IPS-20b (cell line): ENCODE data around the gene CHD2.
A peak's percentile ranks its signal among the peaks of the same experiment; 100 is the strongest.

Source experiments
- H3K27ac ChIP-seq: one replicate; pipeline ENCODE4 v1.5.1; 2013; ENCODE audit warnings: low read length
- H3K27me3 ChIP-seq: 2 replicates; pipeline ENCODE4 v1.6.1; 2013; ENCODE audit warnings: mild to moderate bottlenecking, low read length, inconsistent platforms; ENCODE audit not compliant: insufficient read depth
- H3K36me3 ChIP-seq: 2 replicates; pipeline ENCODE4 v1.6.1; 2013; ENCODE audit warnings: low read depth, mild to moderate bottlenecking, inconsistent platforms, low read length, moderate library complexity; ENCODE audit not compliant: insufficient read depth
- H3K4me1 ChIP-seq: 2 replicates; pipeline ENCODE4 v1.6.1; 2013; ENCODE audit warnings: mild to moderate bottlenecking, control low read depth, inconsistent platforms, low read length, moderate library complexity; ENCODE audit not compliant: insufficient read depth
- H3K4me3 ChIP-seq: 2 replicates; pipeline ENCODE4 v1.5.1; 2013; ENCODE audit warnings: mild to moderate bottlenecking, low read length, inconsistent platforms
- H3K9ac ChIP-seq: 2 replicates; pipeline ENCODE4 v1.6.1; 2013; ENCODE audit warnings: low read depth, mild to moderate bottlenecking, inconsistent platforms, low read length, moderate library complexity
- H3K9me3 ChIP-seq: 2 replicates; pipeline ENCODE4 v1.6.1; 2013; ENCODE audit warnings: mild to moderate bottlenecking, low read depth, low read length, inconsistent platforms; ENCODE audit not compliant: insufficient read depth

CHD2 gene

DNA sequence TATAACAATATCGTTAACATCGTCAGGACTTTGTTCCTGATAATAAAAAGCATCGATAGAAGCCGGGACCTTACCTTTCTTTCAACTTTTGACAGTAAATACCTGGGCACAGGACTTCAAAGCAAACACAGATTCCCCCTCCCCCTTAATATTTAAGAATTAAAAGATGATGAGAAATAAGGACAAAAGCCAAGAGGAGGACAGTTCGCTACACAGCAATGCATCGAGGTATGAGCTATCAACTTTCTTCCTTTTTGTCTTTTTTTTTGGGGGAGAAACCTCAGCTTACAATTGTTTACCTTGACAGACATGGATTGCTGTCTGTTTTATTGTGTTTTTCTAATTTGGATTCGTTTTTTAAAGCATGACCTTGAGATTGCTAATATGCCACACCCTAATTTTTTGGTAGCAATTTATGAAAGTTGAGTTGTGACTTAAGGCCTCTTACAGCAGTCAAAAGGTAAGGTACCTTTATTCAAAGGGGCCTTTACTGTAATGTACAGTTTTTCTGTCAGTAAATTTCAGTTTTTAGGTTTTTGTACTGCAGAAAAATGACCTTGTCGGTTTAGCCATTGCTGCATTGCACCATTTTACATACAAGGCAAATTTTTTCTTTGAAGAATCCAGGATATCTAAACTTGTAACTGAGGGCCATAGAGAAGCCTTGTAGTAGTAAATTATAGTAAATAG is 1.1 kb downstream of the CHD2 start:
- Histone ChIP-seq H3K36me3 (peaks cover 41% of the 10 kb centered on the region), H3K9me3 (no peaks in the 10 kb centered on the region), H3K27me3 (no peaks in the 10 kb centered on the region), H3K4me1 (peaks cover 9% of the 10 kb centered on the region; the same call in 1 of the 2 replicates), H3K4me3 (peak overlapping the region; percentile 92), H3K27ac (peak overlapping the region; percentile 51), H3K9ac (peak overlapping the region; percentile 96)

DNA sequence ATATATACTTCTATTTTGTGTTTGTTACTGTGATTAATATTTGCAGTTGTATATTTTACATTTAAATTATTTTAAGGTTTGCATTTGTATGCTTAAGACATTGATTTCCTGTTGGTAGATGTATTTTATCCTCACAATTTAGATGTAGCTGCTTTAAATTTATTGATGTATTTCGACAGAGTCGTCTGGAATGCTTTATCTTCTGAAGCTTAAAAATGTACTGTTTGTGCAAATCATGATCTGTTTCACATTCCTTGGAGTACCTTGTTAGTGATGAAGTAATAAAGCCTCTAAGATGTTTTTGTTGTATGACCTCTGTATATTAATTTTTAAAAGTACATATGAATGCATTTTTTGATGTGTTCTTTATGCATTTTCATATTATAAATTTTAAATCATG is 1.9 kb downstream of the CHD2 start:
- peak overlapping the region; percentile 96 for H3K9ac ChIP-seq
- H3K4me3 ChIP-seq: peak overlapping the region; percentile 92
- H3K4me1 ChIP-seq: peaks cover 10% of the 10 kb centered on the region; the same call in 1 of the 2 replicates
- H3K9me3 ChIP-seq: no peaks in the 10 kb centered on the region
- H3K27me3 ChIP-seq: no peaks in the 10 kb centered on the region
- no peak overlapping the region for H3K27ac ChIP-seq
- peaks cover 38% of the 10 kb centered on the region for H3K36me3 ChIP-seq

DNA sequence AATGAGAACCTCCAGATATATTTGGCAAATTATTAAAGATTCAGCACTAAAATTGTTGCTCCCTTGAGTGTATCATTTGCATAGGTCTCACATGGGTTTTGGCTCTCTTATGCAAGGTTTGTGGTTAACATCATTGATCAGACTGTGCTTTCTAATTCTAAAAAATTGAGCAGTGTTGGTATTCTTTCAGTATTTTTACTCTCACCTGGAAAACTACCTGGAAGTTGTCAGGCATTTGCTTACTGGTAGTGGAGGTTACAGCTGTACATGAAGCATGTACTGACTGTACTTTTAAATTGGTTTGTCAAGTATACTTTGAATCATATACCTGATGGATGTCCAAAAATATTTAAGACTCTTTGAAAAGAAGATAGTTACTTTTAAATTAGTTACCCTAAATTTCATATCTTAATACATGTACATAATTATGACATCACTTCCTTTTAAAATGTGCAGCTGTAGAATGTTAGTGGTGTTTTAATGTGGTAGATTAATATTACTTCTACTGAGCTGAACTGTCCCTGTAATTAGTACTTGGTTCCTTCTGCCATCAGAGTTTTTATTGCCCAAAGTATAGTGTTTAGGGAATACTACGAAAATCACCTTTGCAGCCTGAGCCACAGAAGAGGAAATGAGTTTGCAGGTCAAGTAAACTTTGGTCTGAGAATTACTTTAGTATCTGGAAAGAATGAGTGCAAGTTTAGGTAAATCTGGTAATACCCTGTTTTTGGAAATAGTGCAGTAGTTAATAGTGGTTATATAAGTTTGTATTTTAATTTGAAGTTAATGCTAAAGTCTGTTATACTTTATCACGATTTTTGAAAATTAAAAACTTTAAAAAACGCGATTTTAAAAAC is 2.8 kb downstream of the CHD2 start:
- no peaks in the 10 kb centered on the region for H3K9me3 ChIP-seq
- H3K36me3 ChIP-seq: peaks cover 33% of the 10 kb centered on the region
- H3K27ac ChIP-seq: peak overlapping the region; percentile 71
- H3K4me1 ChIP-seq: peaks cover 19% of the 10 kb centered on the region; the same call in 1 of the 2 replicates
- H3K9ac ChIP-seq: peak overlapping the region; percentile 96
- H3K4me3 ChIP-seq: peak overlapping the region; percentile 92
- H3K27me3 ChIP-seq: no peaks in the 10 kb centered on the region

DNA sequence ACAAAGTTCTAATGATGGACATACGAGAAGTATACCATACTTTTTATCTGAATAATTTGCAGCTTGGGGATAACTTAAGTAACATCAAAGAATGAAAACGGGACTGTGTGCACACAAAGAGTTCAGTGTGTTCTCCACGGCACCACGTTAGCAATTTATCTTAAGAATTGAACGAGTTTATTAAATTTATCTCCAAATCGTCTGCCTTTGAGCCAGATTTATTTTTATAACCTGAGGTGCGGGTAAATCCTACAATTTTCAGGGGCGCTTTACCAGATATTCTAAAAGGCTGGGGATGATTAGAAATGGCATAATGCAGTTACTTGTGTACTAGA is 3.5 kb downstream of the CHD2 start:
- Histone ChIP-seq H3K9ac (peak overlapping the region; percentile 96), H3K27ac (peak overlapping the region; percentile 71), H3K36me3 (peaks cover 33% of the 10 kb centered on the region), H3K4me3 (peak overlapping the region; percentile 92), H3K27me3 (no peaks in the 10 kb centered on the region), H3K4me1 (peaks cover 21% of the 10 kb centered on the region; the same call in 1 of the 2 replicates), H3K9me3 (no peaks in the 10 kb centered on the region)

DNA sequence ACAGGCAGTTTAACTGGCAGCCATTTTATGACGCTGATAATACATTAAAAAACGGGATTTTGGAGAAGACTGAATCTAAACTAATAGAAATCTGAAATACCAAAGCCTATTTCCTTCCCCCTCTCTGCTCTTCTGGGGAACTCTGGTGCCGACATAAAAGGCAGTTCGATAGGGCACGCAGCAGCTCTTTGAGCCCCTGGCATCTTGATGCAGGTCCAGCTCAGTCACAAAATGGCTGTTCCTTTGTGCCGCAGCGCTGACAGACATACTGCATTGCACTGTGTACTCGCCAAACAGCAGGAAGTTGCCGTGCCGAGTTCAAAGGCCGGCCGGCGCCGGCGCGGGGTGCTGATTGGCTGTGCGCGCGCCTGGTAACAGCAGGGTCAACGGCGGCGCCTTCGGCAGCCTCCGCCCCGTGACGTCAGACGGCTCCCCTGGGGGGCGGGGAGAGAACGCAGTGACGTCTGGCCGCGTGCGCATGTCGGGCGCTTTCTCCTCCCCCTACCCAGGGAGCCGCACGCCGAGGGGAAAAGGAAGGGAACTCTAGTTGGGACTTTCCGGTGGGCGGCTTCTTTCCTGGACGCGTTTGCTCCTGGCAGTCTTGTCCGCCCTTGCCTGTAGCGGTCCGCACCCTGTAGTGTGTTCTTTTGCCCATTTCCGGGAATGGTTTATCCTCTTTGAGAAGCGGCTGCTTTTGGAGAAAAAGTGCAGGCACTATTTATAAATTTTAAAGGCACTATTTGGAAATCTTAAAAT is 4.0 kb downstream of the CHD2 start:
- peak overlapping the region; percentile 92 for H3K4me3 ChIP-seq
- peaks cover 21% of the 10 kb centered on the region; the same call in 1 of the 2 replicates for H3K4me1 ChIP-seq
- peaks cover 30% of the 10 kb centered on the region for H3K36me3 ChIP-seq
- H3K9me3 ChIP-seq: no peaks in the 10 kb centered on the region
- peak overlapping the region; percentile 96 for H3K9ac ChIP-seq
- H3K27ac ChIP-seq: peak overlapping the region; percentile 71
- H3K27me3 ChIP-seq: no peaks in the 10 kb centered on the region

DNA sequence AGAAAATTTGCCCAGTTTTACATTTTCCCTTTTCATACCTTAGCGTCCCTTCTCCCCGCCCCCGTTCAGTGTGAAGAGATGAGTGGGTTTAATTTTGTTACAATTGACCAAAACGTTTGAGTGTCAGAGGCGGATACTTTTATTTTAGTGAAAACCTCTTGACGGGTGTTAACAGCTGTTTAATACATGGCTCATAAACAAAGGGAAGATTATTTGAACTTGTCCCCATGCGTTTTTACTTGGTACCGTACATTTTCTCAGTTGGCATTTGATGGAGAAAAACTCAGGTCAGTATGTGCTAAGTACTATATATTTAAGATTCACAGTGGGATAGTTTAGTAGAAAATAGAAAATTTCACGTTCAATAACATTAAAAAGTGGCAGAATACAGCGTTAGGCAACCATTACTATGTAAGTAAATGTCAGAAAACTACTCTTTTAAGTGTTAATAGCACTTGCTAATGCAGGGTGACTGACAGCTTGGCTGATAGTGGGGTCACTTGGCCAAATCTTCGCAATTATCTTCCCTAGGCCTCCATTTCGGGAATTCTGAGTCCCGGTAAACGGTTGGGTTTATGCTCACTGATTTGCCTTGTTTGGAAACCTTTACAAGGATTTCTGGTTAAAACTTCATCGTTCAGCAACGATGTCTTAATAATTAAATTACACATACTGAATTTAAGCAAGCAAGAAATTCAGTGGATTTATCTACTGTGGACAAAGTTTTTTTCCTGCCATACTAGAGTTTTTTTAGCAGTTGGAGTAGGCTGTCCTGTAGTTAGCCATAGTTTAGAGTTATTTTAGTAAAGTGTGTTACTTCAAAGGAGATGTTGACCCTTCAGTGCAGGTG is 4.8 kb downstream of the CHD2 start:
- Histone ChIP-seq H3K9ac (peak overlapping the region; percentile 86), H3K4me1 (peaks cover 21% of the 10 kb centered on the region; the same call in 1 of the 2 replicates), H3K27me3 (no peaks in the 10 kb centered on the region), H3K36me3 (peaks cover 34% of the 10 kb centered on the region), H3K4me3 (peak overlapping the region; percentile 76), H3K9me3 (no peaks in the 10 kb centered on the region), H3K27ac (no peak overlapping the region)

DNA sequence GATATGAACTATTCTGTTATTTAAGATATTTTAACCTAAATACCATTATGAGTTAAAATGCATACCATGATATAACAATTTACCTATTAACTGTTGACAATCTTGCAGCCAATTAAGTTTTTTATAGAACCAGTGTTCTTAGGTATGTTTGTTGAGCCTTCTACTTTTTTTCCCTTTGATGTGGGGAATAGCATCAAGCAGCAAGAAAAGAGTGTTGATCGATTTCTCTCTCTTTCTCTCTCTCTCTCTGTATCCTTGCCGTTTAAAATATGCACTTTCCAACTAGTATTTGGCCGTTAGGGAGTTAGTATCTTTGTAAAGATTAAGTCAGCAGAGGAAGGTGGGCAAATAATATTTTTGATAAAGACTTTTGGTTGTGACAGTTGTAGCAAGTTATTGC is 5.9 kb downstream of the CHD2 start:
- Histone ChIP-seq H3K27ac (no peak overlapping the region), H3K4me1 (peaks cover 21% of the 10 kb centered on the region; the same call in 1 of the 2 replicates)

DNA sequence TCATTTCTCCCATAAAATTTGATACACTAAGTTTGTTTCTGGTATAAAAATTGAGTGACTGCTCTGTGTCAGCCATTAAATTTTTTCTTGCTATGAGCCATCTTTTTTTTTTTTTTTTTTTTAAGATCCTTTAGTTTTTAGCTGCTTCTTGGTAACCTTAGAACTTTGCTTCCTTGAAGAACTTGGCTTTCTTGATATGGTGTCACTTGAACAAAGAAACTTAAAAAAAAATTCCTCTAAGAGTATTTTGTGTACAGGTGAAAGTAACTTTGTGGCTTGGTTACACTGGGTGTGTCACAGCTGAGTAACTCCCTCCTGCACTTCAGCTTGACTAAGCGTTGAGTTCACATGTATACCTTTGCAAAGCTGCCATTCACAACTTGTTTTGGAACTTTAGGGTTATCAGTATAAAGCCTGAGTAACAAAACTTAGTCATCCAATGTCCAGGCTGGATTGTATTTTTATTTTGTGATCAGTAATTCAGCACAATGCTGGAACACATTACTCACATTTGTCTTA is 6.5 kb downstream of the CHD2 start:
- H3K4me3 ChIP-seq: no peak overlapping the region
- H3K4me1 ChIP-seq: peaks cover 21% of the 10 kb centered on the region; the same call in 1 of the 2 replicates
- H3K27me3 ChIP-seq: no peaks in the 10 kb centered on the region
- peak overlapping the region; percentile 21; the same call in 1 of the 2 replicates for H3K9ac ChIP-seq
- H3K27ac ChIP-seq: no peak overlapping the region
- no peaks in the 10 kb centered on the region for H3K9me3 ChIP-seq
- H3K36me3 ChIP-seq: peaks cover 34% of the 10 kb centered on the region

More for the DNA sequence above, 5.9 kb downstream of the CHD2 start:
- Histone ChIP-seq H3K4me3 (no peak overlapping the region), H3K36me3 (peaks cover 40% of the 10 kb centered on the region), H3K27me3 (no peaks in the 10 kb centered on the region), H3K9ac (no peak overlapping the region), H3K9me3 (no peaks in the 10 kb centered on the region)

DNA sequence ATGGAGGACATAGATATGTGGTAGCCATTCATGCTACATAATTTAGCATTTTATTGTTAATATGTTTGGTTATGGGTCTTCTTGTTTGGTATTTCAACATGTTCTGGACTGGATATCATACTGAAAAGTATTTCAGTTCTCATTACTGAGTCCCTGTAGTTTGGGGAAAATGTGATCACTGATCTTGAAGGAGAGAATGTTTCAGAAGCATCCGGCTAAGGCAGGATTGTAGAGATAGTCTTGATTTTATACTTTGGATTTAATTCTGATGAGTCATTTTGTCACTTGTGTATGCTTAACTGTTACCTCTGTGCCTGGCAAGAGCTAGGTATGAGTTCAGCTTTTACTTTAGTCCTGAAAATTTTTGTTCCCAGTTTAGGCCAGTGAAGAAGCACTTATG is 7.1 kb downstream of the CHD2 start:
- no peak overlapping the region for H3K27ac ChIP-seq
- peaks cover 31% of the 10 kb centered on the region; the same call in 1 of the 2 replicates for H3K36me3 ChIP-seq
- H3K9me3 ChIP-seq: no peaks in the 10 kb centered on the region
- H3K9ac ChIP-seq: peak overlapping the region; percentile 21; the same call in 1 of the 2 replicates
- H3K27me3 ChIP-seq: no peaks in the 10 kb centered on the region
- no peak overlapping the region for H3K4me3 ChIP-seq
- peaks cover 21% of the 10 kb centered on the region; the same call in 1 of the 2 replicates for H3K4me1 ChIP-seq

DNA sequence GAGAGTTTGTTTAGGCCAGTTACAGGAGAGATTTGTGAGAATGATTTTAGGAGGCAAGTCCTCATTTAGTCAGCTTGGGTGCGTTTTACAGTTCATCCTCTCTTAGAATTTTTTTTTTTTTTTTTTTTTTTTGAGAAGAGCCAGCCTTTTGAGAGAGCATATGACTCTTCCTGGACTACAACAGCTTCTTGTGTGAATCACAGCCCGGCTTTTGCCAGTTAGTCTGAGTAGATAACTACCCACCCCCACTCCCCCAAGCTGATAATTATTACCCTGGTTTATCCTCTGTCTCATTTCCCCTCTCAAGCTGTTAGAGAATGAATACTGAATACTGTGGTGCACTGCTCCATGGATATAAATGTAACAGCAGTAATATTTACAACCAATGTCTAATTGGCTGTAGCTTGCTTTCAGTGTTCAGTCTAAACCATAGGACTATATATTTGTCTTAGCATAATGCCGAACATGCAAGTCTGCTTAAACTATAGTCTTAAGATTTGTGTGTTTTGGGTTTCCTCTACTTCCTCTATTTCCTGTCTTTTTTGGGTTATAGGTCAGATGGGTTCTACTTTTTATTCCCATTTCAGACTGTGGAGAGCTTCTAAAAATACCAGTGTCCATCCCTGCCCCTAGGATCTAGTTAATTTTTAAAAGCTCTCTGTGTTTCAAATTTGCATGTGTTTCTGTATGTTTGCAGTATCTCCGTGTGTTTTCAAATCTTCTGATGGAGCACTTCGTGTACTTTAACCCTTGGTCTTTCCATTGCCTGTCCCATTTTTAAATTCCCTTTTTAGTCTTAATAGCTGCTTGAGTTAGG is 8.0 kb downstream of the CHD2 start:
- Histone ChIP-seq H3K4me1 (peaks cover 21% of the 10 kb centered on the region; the same call in 1 of the 2 replicates), H3K36me3 (peaks cover 26% of the 10 kb centered on the region; the same call in 1 of the 2 replicates), H3K9ac (no peak overlapping the region), H3K4me3 (no peak overlapping the region), H3K9me3 (no peaks in the 10 kb centered on the region), H3K27me3 (no peaks in the 10 kb centered on the region), H3K27ac (no peak overlapping the region)
